HG02938 (cell line): Measurements from ENCODE around the gene KRTAP5-8.
"Not testable (repeated sequence)": the region's sequence is repeated elsewhere in the genome, so short reads cannot be mapped to it uniquely, and the experiment has no call there.

ENCODE experiments used
- ATAC-seq: cut with Tn5 transposase; IDR thresholded peaks from one replicate; pipeline ENCODE4 v1.9.1; 2021; ENCODE audit warnings: mild to moderate bottlenecking, moderate library complexity; ENCODE audit not compliant: unreplicated experiment

KRTAP5-8 gene

DNA sequence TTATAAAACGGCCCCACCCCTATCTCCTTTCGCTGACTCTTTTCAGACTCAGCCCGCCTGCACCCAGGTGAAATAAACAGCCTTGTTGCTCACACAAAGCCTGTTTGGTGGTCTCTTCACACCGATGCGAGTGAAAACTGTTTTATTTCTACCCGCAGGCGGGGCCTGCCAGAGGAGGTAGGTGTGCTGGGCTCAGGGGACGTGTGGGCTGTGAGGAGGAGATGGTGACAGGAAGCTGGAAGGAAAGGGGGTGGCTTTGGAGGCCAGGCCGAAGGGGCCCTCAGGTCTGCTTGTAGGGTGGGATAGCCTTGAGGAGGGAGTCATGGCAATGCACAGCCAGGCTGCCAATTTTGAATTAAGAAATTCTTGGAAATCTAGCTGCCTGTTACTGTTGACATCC is 32.0 kb upstream of the KRTAP5-8 start:
- no peak for ATAC-seq

DNA sequence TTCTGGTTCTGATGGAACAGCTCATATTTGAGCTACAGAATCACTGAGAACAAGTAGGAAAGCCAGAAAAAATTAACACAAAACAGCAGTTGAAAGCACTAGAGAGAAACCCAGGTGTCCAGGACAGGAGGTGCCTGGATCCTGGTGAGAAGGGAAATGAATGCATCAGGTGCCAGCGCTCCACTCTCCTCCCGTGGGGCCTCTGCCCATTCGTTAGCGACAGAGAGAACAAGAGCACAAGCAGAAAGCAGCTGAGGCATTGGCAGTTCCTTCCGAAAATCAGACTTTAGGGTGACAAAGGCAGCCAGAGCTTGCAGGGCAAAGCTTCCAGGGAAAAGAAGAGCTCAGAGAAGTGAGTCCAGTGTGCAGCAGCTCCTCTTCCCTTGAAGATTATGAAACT is 30.7 kb upstream of the KRTAP5-8 start:
- ATAC-seq: no peak

DNA sequence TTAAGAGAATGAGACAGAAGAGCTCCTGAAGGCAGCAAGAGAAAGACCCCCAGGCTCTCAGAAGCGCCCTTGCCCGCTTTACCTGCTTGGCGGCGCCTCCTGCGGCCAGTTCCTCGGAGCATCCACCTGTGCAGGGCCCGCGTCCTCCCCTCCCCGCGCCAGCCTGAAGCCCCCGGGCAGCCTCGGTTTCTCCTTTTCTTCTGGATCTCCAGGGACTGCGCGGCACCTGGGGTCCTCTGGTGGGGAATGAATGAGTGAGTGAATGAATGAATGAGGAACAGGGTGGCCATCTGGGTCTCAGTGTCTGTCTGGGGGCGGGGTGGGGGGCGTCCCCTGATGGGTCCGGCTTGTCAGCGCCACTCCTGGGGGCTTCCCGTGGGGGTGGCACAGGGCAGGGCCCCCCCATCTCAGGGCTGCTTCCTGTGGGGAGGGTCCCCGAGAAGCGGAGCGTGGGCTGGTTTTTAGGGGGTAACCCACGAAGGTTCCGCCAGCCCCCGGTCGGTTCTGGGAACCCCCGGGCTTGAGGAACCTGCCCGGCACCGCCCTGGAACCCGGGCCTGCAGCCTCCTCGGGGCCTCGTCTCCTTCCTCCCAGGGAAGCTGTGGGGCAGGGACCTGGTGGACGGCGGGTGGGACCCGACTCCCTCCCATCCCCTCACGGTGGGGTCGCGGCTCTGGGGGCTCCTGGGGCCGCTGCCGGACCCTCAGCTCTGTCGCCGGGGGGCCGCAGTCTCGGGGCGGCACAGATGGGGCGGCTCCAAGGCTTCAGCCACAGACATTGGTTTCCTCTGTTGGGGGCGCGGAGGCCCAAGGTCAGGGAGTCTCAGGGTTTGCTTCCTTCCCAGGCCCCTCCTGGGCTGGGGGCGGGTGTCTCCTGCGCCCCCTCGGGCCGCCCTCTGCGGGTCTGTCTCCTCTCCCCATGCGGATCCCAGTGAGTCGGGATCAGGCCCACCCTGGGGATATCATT is 19.0 kb upstream of the KRTAP5-8 start:
- no peak for ATAC-seq

DNA sequence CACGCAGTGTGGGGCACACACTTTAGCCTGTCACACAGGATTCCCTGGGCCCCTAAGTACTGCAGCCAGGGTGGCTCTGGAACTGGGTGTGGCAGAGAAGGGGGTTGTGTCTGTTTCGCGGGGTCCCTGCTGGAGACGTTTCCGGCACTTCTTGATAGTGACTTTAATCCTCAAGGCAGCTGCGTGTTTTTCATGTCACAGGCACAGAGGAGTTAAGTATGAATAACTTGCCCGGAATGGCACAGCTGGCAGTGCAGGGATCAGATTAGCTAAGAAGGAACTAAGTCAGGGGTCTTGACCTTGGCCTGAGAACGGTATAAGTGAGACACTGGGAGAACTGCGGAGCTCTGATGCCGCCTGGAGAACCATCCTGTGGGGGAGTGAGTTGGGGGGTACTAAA is 18.3 kb upstream of the KRTAP5-8 start:
- no peak for ATAC-seq

DNA sequence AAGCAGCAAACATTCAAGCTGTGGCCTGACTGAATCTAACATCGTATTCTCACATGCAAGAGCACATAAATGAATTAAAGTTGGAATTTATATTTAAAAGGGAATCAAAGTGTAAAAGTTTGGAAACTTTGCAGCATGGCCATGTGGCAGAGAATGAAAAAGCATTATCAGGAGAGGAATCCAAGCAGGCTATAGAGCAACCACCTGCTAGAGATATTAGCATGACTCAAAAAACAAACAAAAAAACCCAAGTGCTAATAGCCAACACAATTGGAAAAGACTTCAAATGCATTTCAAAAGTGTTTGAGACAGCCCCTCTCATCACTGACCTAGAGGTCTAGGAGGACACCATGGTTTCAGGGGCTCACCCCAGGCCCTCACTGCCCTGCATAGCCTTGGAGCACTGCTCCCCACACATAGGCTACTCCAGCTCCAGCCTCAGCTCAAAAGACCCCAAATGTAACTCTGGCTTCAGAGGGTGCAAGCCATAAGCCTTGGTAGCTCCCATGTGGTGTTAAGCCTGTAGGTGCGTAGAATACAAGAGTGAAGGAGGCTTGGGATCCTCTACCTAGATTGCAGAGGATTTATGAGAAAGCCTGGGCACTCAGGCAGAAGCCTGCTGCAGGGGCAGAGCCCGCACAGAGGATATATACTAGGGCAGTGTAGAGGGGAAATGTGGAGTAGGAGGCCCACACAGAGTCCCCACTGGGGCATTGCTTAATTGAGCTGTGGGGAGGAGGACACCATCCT is 12.5 kb upstream of the KRTAP5-8 start:
- no peak for ATAC-seq

DNA sequence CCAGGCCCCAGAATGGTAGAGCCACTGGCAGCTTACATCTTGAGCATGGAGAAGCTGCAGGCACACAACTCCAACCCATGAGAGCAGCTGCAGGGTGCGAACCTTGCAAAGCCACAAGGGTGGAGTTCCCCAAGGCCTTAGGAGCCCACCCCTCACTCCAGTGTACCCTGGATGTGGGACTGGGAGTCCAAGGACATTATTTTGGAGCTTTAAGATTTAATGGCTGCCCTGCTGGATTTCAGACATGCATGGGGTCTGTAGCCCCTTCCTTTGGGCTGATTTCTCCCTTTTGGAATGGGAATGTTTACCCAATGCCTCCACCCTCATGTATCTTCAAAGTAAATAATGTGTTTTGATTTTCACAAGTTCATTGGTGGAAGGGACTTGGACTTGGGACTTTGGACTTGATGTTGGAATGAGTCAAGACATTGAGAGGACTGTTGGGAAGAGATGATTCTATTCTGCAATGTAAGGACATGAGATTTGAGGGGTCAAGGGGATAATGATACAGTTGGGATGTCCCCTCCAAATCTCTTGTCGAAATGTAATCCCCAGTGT is 11.8 kb upstream of the KRTAP5-8 start:
- no peak for ATAC-seq

DNA sequence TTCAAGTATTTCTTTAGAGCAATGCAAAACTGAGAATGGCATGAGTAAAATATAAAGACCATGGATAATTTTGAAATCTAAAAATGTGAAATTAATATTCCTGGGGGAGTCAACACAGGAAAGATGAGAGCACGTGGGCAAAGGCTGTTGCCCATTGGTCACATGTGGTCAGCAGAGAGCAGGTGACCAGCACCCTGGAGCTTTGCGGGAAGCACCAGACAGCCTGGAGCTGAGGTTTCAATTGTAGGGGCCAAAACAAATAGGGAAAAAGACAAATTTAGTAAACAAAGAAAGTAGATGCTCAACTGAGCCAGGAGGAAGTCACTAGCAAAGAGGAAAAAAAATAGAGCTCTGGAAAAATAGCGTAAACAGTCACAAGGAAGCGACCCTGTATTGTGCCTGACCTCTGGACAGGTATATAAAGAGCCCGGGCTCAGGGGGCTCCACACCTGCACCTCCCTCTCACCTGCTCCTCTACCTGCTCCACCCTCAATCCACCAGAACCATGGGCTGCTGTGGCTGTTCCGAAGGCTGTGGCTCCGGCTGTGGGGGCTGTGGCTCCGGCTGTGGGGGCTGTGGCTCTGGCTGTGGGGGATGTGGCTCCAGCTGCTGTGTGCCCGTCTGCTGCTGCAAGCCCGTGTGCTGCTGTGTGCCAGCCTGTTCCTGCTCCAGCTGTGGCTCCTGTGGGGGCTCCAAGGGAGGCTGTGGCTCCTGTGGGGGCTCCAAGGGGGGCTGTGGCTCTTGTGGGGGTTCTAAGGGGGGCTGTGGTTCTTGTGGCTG is 10.8 kb upstream of the KRTAP5-8 start, which contains the start of gene KRTAP5-7:
Gene KRTAP5-7 (plus strand): TSS at position 472 of the 780 bp plus-strand sequence. CDS start 34 bp downstream, at position 506.
- ATAC-seq: not testable (repeated sequence)

DNA sequence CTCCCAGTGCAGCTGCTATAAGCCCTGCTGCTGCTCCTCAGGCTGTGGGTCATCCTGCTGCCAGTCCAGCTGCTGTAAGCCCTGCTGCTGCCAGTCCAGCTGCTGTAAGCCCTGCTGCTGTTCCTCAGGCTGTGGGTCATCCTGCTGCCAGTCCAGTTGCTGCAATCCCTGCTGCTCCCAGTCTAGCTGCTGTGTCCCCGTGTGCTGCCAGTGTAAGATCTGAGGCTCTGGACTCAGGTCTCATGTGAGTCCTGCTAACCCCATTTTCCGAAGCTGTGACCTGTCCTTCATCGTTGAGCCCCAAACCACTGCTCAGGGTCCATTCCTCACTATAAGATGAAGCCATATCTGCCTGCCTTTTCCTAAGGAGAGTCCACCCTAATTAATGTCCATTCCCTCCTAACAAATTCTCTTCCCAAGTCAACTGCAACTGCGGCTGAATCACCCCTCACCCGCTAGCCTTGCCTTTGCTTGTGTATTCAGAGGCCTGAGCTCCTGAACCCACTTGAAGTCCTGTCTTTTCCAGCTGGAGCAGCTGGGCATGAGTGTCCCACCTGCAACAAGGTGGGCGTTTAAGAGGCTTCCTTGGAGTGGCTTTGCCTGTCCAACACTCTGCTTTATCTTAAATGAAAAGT is 10.1 kb upstream of the KRTAP5-8 start:
- no peak for ATAC-seq

DNA sequence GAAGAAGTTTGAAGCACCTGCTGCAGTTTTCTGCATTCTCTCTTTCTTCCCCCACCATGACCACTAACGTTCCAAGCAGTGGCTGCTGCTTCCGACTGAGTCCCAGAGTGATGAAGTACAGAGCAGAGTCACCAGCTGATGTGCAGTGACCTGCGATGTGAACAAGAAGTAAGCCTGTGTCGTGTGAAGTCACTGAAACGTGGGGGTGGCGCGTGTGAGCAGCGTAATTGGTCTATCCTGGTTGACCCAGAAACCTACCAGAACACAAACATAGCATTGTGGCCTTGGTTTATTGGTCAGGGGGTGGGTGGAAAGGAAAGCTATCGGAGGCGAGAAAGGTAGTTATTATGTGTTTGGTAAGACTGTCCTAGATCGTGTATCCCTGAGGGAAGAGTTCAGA is 7.2 kb upstream of the KRTAP5-8 start:
- ATAC-seq: no peak

DNA sequence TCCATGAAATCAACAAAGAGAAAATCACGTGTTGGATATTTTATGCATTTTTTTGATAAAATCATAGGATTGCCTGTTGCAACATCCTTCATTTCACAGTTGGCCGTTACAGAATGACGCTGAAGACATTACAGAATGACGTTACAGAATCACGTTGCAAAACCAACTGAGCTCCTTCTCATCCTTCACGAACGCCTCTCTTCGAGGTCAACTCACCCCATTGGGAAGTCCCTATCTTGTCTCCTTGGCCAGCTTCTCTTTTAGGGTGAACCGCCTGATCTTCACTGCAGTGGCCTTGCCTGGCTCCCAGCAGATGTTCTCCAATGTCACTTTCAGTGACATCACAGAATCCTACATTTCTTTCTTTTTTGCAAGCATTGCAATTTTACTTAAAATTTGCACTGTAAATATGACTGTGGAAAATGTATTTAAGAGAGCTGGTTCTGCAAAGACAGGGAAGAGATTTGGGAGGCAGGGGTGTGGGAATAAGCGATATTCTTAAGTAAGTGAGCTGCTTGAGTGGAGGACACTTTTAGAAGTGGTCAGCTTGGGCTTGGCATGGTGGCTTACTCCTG is 5.7 kb upstream of the KRTAP5-8 start:
- ATAC-seq: no peak

DNA sequence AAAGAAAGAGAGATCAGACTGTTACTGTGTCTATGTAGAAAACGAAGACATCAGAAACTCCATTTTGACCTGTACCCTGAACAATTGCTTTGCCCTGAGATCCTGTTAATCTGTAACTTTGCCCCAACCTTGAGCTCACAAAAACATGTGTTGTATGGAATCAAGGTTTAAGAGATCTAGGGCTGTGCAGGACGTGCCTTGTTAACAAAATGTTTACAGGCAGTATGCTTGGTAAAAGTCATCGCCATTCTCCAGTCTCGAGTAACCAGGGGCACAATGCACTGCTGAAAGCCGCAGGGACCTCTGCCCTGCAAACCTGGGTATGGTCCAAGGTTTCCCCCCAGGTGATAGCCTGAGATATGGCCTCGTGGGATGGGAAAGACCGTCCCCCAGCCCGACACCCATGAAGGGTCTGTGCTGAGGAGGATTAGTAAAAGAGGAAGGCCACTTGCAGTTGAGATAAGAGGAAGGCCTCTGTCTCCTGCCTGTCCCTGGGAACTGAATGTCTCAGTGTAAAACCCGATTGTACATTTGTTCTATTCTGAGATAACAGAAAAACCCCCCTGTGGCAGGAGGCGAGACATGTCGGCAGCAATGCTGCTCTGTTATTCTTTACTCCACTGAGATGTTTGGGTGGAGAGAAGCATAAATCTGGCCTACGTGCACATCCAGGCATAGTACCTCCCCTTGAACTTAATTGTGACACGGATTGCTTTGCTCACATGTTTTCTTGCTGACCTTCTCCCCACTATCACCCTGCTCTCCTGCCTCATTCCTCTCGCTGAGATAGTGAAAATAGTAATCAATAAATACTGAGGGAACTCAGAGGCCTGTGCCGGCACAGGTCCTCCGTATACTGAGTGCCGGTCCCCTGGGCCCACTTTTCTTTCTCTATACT is 2.9 kb upstream of the KRTAP5-8 start:
- not testable (repeated sequence) for ATAC-seq

DNA sequence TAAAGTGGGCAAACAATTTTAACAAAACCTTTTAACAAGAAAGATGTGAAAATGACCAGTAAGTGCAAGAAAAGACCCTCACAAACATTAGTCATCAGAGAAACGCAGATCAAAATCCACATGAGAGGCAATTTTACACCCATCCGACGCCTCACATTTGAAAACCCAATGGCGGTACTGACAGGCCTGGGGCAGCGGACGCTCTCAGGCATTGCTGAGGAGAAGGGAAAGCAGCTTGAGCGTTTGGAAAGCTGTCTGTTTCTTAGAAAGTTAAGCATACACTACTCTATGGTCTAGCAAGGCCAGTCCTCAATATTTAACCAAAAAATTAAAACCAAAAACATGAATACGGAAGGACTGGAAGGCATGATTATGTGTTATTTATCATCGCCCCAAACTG is 2.0 kb upstream of the KRTAP5-8 start:
- no peak for ATAC-seq

DNA sequence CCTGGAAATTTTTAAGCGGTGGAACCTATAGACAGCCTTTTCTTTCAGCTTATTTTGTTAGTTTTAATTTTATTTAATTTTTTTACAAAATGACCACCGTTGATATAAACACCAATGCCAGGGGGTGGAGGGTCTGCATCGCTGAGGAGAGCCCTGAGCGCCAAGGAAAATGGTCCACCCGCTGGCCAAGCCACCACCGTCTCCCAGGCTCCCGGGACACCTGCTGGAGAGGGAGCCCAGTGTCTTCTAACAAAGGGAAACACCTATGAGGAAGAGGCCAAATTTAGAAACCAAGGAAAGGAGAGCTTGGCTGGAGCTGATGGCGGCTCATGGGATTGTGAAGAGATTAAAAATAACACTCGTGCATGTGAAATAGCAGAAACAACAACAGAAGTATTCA is 288 bp upstream of the KRTAP5-8 start:
- ATAC-seq: no peak

DNA sequence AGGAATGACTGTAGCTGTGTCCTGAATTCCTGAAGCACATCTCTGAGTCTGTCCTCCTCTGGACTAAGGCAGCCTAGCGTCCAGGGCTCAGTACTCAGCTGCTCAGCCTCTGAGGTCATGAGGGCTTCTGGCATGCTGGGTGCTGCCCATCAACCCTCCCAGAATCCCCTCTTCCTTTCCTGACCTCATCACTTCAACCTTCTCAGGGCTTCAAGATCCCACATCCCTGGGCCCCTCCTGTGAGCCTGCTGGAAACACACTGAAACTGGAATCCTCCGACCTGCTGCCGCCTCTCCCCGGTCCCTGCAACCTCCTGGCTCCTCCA is 803 bp downstream of the KRTAP5-8 start:
- no peak for ATAC-seq

DNA sequence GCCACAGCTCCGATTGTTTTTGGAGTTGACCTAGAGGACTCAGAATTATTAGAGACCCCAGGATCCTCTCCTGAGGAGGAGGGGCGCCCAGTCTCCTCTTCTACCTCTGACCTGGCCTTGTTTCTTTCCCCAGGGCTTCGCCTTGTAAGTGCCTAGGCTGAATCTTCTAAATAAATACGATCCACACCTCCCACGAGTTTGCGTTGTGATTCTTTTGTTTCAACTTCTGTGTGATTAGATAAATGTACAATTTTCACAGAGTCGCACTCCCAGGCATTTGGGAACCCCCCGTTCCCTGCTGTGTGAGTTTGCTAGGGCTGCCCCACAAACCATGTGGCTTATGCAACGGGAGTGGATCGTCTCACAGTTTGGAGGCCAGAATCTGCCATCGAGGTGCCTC is 1.2 kb downstream of the KRTAP5-8 start:
- ATAC-seq: no peak

DNA sequence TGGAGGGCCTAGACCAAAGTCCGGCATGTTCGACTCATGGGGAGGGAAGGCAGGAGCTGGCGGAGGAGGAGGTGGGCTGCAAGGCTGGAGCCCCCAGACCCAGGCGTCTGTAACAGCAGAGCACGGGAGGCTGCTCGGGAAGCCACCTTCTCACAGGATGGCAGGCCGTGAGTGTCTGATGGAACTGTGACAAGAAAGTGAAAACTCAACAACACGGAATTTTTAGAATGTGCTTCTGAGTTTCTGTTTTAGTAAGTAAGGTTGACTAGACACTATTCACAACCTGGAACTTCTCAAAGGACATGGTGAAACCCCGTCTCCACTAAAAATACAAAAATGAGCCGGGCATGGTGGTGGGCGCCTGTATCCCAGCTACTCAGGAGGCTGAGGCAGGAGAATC is 2.1 kb downstream of the KRTAP5-8 start:
- ATAC-seq: not testable (repeated sequence)

DNA sequence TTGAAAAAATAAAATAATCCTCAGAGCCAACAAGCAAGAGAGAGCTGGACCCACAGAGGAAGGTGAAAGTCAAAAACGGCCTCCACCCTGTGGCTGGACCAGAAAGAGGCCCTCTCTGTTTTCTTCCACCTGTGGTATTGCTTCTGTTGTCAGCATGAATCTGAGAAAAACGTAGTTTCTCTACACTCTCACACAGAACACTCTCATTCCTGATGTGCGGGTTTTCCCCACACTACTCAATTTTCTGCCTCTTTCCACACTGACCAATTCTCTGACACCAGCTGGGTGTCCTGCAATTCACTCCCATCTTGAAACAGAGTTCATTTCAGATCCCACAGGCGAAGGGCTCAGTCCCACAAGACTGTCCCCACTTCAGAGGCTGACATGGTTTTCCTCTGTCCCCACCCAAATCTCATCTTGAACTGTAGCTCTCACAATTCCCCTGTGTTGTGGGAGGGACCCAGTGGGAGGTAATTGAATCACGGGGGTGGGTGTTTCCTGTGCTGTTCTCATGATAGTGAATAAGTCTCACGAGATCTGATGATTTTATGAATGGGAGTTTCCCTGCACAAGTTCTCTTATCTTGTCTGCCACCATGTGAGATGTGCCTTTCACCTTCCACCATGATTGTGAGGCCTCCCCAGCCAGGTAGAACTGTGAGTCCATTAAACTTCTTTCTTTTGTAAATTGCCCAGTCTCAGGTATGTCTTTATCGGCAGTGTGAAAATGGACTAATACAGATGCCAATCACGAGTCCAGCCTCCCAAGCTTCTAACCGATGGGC is 2.9 kb downstream of the KRTAP5-8 start:
- peak; percentile 65 for ATAC-seq

DNA sequence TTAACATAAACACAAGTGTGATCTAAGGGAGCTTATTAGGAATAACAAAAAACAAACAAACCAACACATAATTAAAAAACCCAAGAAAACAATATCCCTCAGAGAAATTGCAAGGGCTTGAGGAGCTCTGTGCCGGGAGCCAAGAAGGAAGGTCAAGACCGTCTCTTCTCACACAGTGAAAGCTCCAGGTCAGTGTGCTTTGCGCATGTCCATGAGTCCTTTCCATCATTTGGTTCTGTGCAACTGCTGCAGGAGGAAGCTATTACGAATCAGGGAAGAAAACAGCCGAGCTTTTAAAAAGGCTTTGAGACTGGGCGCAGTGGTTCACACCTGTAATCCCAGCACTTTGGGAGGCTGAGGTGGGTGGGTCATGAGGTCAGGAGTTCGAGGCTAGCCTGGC is 4.6 kb downstream of the KRTAP5-8 start:
- no peak for ATAC-seq
